HG02943 (cell line): ENCODE measurements around the gene OR8B8.
"Not testable (repeated sequence)": the region's sequence is repeated elsewhere in the genome, so short reads cannot be mapped to it uniquely, and the experiment has no call there.

Source experiments
- ATAC-seq: cut with Tn5 transposase; IDR thresholded peaks from one replicate; pipeline ENCODE4 v1.9.1; 2021; ENCODE audit warnings: mild to moderate bottlenecking, low read depth, moderate library complexity; ENCODE audit not compliant: unreplicated experiment

Gene OR8B8

DNA sequence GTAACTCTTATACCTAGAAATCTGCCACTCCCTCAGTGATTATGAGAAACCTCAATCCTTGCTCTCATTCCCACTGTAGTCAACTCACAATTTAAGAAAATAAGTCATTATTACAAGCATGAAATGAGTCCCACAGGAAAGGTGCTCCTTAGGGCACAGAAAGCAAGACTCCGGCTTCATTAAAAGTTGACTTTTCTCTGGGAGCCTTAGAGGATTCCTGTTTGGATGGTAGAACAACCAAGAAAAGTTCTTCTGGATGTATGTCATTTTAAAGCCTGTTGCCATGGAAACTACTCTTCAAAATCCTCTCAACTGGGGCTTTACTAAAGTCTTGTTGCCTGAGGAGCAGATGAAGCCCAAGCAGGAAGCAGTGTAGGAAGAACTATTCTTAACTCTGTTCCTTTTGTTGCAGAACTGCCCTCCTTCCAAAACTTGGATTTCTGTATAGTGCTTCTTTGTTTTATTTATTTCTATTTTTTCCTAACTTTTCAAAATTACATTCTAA, at the start of gene OR8B8:
Gene OR8B8 (minus strand): TSS at position 51 of the 505 bp plus-strand sequence. CDS start 4,611 bp downstream, outside the sequence.
- no peak for ATAC-seq

DNA sequence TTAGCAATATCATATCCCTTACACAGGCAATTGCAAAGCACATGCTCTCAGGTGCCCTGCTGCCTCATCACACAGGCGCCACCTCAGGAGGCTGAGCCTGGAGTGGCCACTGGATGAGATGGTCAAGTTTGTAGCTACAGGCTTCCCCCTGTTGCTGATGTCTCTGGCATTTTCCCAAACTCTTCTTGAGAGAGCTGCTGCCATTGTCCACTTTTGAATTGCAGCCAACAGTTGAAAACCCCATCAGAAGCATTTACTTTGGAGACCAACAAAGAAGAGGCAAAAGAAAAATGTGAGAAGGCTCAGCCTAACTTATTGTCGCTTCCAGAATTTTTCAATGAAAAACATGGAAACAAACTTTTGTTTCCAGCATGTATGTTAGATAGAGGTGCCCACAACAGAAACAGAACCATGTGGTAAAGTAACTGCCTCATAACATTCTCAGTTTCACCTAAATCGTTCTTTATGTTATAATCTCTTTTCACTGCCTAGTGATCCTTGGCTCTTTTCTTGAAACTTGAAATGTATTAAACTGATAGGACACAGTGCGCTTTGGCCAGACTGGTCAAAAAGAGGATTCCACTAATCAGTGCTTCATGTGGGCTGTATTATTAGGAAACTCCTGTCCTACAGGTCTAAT, 47.6 kb upstream of the OR8B8 start:
- no peak for ATAC-seq

- ATAC-seq: no peak
Observed at GRCh38 chr11:124483422-124483821, 37.9 kb upstream of the OR8B8 start.

- no peak for ATAC-seq
Observed at GRCh38 chr11:124482362-124483147, 37.1 kb upstream of the OR8B8 start.

DNA sequence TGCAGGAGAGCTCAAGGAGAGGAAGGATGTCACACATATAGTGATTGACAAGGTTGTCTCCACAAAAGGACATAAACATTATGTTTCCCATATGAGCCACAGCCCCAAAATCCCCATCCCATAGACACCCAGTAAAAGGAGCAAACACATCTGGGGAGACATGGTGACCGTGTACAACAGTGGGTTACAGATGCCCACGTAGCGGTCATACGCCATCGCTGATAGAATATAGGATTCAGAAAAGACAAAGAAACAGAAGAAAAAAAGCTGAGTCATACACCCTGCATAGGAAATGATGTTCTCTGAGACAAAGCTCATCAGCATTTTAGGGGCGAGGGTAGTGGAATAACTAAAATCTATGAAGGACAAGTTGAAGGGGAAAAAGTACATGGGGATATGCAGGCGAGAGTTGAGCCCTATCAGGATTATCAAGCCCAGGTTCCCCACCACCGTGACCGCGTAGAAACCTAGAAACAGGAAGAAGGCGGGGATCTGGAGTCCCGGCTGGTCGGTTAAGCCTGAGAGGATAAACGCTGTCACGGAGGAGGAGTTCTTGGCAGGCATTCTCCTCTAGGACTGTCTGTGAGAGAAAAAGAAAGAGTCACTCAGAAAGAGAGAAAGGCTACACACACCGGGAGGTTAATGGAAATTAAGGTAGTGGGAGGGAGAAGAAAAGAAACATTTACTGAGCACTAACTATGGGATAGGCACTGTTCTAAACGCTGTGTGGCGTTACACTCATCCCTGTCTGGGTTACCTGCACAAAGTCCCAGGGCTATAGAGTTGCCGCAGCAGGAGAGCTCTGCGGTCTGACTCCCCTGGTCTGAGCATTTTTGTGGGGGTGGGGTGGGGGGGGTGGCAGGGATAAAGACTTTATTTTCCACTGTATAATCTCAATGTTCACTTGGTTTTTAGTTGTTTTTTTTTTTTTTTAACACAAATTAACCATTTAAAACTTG, 36.1 kb upstream of the OR8B8 start:
- ATAC-seq: no peak

DNA sequence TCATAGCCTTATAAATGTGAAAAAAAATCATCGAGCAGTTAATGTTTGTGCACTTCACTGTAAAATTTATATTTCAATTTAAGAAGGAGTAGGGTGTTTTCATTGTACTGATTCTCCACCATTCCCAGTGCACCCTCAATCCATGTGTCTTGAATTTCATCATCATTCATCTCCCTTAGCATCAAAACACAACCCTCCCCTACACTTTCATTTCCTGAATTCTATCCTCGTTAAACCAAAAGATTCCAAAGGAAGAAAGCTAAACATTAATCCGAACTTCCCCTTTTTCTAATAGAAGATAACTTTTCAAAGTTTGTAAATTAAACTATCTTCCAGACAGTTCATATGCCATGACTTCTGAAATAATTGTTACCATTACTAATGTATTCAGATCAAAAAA, 34.1 kb upstream of the OR8B8 start:
- ATAC-seq: no peak

- no peak for ATAC-seq
Observed at GRCh38 chr11:124475265-124475664, 29.8 kb upstream of the OR8B8 start.

DNA sequence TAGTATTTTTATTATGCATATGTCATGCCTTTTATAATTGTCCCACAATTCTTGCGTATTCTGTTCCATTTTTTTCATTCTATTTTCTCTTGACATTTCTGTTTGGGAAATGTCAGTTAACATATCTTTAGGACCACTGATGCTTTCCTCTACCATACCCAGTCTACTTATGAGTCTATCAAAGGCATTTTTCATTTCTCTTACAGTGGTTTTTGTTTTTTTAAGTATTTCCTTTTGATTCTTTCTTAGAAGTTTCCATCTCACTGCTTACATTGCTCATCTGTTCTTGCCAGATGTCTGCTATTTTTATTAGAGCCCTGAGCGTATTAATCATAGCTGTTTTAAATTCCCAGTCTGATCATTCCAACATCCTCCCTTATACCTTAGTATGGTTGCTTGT, 29.3 kb upstream of the OR8B8 start:
- ATAC-seq: no peak

DNA sequence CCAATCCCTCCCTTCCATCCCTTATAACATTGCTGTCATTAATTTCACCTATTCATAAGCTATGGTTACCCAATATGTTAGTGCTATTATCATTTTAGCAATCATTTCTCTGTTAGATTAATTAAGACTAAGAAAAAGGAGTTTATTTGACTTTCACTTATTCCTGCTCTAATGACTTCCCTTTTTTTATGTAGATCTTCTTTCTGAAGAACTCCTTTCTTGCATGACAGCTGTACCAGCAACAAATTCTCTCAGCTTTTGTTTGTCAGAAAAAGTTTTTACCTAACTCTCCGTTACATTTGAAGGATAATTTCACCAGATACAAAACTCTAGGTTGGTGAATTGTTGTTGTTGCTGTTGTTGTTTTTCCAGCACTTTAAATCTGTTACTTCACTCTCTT, 28.6 kb upstream of the OR8B8 start:
- ATAC-seq: no peak

DNA sequence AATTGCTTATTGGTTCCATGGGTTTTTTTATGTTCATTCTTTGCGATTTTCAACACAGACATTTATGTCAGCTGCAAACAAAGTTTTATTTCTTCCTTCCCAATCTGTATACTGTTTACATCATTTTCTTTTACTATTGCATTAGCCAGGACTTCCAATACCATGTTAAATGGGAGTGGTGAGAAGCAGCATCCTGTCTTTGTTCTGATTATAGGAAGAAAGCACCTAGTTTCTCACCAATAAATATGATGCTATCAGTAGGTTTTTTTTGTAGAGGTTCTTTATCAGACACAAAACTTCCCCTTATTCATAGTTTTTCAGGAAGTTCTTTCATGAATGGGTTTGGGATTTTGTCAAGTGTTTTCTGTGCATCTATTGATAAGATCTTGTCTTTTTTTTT, 28.0 kb upstream of the OR8B8 start:
- no peak for ATAC-seq

- ATAC-seq: no peak
Observed at GRCh38 chr11:124470561-124471227, 25.2 kb upstream of the OR8B8 start.

DNA sequence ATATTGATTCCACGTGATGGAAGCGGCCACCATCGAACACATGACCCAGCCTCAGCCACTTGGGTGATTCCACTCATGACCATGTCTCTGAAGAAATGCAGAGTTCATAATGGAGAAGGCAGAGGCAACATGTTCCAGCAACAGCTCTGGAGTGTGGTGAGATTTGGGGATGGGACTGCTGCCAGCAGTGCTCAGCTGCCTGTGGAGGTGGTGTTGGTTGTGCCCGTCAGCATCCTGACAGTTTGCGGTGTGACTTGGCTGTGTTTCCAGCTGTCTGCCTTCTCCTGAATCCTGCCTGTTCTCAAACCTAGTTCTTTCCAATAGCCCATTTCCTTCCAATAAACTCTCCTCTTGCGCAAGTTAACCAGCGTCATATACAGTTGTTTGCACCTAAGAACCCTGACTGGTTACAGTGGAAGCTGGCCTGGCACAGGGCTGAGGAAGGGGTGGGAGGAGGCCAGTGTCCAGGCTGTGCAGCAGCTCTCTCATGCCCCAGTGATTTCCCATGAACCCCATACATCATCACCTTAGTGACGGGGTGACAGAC, 22.0 kb upstream of the OR8B8 start:
- no peak for ATAC-seq

DNA sequence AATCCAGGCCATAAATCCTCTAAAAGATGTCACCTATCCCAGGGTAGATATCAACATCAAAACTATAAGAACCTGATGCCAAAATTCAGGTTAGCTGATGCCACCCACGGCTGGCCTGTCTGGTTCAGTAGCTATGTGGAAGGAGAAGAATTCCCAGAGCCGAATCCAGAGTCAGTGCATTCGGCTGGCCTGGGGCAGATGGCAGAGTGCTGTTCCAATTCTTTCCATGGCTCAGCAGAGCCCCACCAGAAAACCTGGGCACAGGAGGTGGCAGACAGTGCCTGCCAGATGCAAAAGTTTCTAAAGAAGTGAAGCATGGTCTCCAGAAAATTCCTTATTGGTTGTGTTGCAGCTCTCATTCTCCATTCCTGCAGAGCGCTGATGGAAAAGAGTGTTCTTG, 19.9 kb upstream of the OR8B8 start:
- no peak for ATAC-seq

DNA sequence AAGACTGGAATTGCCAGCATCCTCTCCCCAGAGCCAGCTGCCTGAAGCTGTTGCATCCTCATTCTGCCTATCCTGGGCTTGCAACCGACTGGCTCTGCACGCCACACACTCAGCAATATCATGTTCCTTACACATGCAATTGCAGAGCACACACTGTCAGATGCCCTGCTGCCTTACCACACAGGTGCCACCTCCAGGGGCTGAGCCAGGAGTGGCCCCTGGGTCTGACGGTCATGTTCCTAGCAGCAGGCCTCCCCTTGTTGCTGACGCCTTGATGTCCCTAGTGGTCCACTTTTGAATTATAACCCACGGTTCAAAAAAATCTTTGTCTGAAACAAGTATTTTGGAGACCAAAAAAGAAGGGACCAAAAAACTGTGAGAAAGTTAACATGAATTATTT, 18.5 kb upstream of the OR8B8 start:
- ATAC-seq: no peak

DNA sequence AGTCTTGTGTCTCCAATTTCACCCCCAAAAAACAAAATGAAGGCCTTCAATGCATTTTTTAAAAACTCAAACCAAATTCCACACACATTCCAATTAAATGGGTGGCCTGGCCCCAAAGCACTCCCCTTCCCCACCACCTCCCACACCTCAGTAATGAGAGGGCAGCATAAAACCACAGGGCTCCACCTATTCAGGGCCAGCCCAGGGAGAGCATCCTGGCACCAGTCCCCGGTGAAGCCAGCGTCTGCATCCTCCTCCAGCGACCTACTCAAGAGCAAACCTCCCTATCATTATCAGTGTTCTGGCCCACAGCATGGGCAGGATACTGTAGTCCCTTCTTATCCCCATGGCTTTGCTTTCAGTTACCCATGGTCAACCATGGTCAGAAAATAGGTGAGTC, 17.8 kb upstream of the OR8B8 start:
- ATAC-seq: no peak

DNA sequence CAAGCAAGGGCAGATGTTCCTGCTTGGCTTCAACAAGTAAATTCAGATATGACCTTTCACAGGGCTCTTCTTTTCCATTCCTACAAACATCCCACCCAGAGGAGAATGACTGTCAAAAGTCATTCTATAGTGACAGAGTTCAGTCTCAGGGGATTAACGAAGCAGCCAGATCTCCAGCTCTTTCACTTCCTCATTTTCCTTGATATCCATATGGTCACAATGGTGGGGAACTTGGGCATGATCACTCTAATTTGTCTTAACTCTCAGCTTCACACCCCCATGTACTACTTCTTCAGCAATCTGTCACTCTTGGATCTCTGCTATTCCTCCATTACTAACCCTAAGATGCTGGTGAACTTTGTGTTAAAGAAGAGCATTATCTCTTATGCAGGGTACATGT, 15.0 kb upstream of the OR8B8 start:
- ATAC-seq: no peak

DNA sequence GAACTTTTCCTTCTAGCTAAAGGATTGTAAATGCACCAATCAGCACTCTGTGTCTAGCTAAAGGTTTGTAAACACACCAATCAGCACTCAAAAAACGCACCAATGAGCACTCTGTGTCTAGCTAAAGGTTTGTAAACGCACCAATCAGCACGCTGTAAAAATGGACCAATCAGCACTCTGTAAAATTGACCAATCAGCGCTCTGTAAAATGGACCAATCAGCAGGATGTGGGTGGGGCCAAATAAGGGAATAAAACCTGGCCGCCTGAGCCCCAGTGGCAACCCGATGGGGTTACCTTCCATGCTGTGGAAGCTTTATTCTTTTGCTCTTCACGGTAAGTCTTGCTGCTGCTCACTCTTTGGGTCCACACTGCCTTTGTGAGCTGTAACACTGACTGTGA, 13.9 kb upstream of the OR8B8 start:
- ATAC-seq: not testable (repeated sequence)

GRCh38 chr11:124454552-124454951, 9.1 kb upstream of the OR8B8 start:
- no peak for ATAC-seq

GRCh38 chr11:124446916-124447315, 1.4 kb upstream of the OR8B8 start:
- ATAC-seq: no peak

DNA sequence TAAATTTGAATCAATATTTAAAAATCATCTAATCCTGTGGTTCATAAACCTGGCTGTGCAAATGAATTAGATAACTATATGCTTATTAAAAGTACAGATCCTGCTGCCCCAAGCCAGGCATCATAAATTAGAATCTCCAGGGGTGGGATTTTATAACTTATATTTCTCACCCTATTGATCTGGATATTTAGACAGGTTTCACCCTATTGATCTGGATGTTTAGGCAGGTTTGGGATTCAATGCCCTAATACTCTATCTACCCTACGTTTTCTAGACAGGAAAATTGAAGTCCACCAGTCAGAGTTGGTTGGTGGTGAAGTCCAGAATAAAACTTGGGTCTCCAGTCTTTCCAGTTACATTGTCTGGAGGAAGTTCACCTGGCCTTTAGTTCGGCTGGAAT, 2.6 kb downstream of the OR8B8 start:
- ATAC-seq: no peak
